IPS DF 6.9 (cell line): ENCODE data around the gene LRP1B.

Source experiments
- DNase-seq: peaks from one replicate; pipeline ENCODE4 v3.0.0-alpha.2; 2013; ENCODE audit warnings: low read depth, low spot score
- H3K27ac ChIP-seq: one replicate; pipeline ENCODE4 v1.5.1; 2013; ENCODE audit warnings: low read length, control low read depth
- H3K27me3 ChIP-seq: 2 replicates; pipeline ENCODE4 v1.6.1; 2013; ENCODE audit warnings: mild to moderate bottlenecking, low read length; ENCODE audit not compliant: control insufficient read depth, insufficient read depth
- H3K36me3 ChIP-seq: 2 replicates; pipeline ENCODE4 v1.6.1; 2013; ENCODE audit warnings: low read length; ENCODE audit not compliant: control insufficient read depth, insufficient read depth
- H3K4me1 ChIP-seq: 2 replicates; pipeline ENCODE4 v1.6.1; 2013; ENCODE audit warnings: low read length; ENCODE audit not compliant: control insufficient read depth, insufficient read depth
- H3K4me3 ChIP-seq: 2 replicates; pipeline ENCODE4 v1.5.1; 2013; ENCODE audit warnings: mild to moderate bottlenecking, low read length
- H3K9me3 ChIP-seq: 2 replicates; pipeline ENCODE4 v1.6.1; 2013; ENCODE audit warnings: low read length, inconsistent platforms; ENCODE audit not compliant: control insufficient read depth, insufficient read depth
- WGBS: extraction: QIAGEN DNeasy Blood & Tissue Kit; methylation state at CpG from one replicate; pipeline ENCODE4 v1.1.7; 2013; ENCODE audit warnings: mixed read lengths, missing lambda C conversion rate; ENCODE audit not compliant: insufficient read length, insufficient coverage; 5-methylcytosine and 5-hydroxymethylcytosine counted together

LRP1B gene

GRCh38 chr2:142025394-142025793 is 105.4 kb downstream of the LRP1B start:
- Histone ChIP-seq H3K27me3 (no peaks in the 10 kb centered on the region), H3K9me3 (no peaks in the 10 kb centered on the region), H3K36me3 (no peaks in the 10 kb centered on the region), H3K27ac (no peak overlapping the region), H3K4me3 (no peak overlapping the region), H3K4me1 (no peaks in the 10 kb centered on the region)
- WGBS = no CpG with 5 or more reads among the region's 1 CpG
- DNase-seq = no peak

GRCh38 chr2:142020368-142020767 is 110.4 kb downstream of the LRP1B start:
- WGBS = no CpG with 5 or more reads among the region's 1 CpG
- Histone ChIP-seq H3K27me3 (no peaks in the 10 kb centered on the region), H3K4me3 (no peak overlapping the region), H3K27ac (no peak overlapping the region), H3K36me3 (no peaks in the 10 kb centered on the region), H3K9me3 (no peaks in the 10 kb centered on the region), H3K4me1 (no peaks in the 10 kb centered on the region)
- no peak for DNase-seq

DNA sequence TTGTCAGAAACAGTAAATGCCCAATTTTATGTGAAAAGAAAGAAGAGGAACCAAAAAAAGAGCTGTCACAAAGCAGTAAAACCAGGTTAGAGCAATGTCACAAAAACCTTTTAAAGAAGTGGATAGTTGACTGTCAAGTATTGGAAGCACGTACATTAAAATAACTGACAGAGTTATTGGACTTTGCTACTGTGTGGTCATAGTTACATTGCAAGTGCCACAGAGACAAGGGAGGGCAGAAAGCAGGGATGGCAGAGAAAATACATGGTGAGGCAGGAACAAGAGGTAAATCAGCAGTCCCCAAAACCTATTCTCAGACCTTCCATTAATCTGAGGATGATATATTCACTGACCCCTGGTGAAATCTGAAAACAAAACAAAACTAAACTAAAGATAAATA is 116.3 kb downstream of the LRP1B start:
- H3K36me3 ChIP-seq = no peaks in the 10 kb centered on the region
- no peaks in the 10 kb centered on the region for H3K4me1 ChIP-seq
- H3K4me3 ChIP-seq = no peak overlapping the region
- H3K27me3 ChIP-seq = no peaks in the 10 kb centered on the region
- no peaks in the 10 kb centered on the region for H3K9me3 ChIP-seq
- no peak overlapping the region for H3K27ac ChIP-seq
- WGBS = no CpG with 5 or more reads among the region's 1 CpG
- no peak for DNase-seq

GRCh38 chr2:142012797-142013196 is 118.0 kb downstream of the LRP1B start:
- H3K36me3 ChIP-seq = no peaks in the 10 kb centered on the region
- no peak overlapping the region for H3K27ac ChIP-seq
- H3K27me3 ChIP-seq = no peaks in the 10 kb centered on the region
- H3K9me3 ChIP-seq = no peaks in the 10 kb centered on the region
- H3K4me3 ChIP-seq = no peak overlapping the region
- DNase-seq = no peak
- no peaks in the 10 kb centered on the region for H3K4me1 ChIP-seq
- no CpG with 5 or more reads among the region's 2 CpGs for WGBS

DNA sequence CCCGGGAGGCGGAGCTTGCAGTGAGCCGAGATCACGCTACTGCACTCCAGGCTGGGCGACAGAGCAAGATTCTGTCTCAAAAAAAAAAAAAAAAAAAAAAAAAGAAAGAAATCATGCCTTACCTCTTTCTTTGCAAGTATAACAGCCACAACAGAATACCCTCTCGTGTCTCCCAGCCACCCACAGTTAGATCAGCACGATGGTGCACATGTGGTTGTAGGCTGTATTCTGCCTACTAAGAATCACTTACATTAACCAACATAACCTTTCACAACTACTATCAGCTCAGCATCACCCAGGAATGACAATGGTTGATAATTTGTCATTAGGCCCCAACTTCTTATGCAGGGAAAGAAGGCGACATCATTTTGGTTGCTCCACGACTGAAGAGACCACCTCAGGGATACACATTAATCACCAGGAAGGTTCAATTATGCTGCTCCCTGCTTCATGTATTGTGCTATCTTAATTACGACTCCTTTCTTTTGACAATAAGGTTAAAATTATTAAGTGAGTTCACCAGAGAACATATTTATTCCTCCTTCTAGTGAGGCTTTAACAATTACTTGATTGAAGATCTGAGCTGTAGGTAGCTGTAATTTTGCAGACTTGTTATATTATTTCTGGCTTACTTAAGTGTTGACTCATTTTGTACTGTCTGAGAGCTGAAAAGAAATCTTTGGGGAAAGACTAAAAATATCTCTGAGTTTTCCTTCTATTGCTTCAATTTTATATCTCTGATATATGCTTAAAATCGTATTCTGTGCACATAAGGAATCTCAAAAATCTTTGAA is 120.1 kb downstream of the LRP1B start:
- Histone ChIP-seq H3K27me3 (no peaks in the 10 kb centered on the region), H3K27ac (no peak overlapping the region), H3K4me3 (no peak overlapping the region), H3K36me3 (no peaks in the 10 kb centered on the region), H3K4me1 (no peaks in the 10 kb centered on the region), H3K9me3 (no peaks in the 10 kb centered on the region)
- no peak for DNase-seq
- WGBS = no CpG with 5 or more reads among the region's 11 CpGs

DNA sequence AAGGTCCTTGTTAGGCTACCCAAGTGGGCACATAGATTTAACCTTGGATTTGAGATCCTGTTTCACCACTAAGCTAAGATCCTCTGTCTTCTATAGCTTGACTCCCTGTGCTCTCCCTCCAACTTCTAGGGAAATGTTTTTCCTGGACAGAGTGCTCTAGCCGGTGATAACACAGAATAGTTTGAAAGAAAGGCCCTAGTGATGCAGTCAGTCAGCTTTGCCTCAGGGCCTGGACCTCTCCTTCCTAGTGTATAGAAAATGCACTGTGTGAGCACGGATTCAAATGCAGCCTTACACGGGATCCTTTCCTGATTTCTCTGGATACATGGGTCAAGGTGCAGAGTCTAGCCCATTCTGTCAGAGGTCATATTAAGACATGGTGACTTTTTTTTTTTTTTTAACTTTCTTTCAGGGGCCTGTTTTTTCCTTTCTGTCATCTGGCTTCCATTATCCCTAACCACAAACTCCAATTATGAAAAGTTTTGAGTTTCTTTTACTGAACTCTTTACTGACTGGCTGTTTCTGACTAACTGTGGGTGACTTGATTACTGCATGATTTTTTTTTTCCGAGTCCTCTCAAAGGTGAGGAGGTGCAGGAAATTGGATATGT is 122.6 kb downstream of the LRP1B start:
- Histone ChIP-seq H3K4me3 (no peak overlapping the region), H3K27ac (no peak overlapping the region), H3K9me3 (no peaks in the 10 kb centered on the region), H3K36me3 (no peaks in the 10 kb centered on the region), H3K4me1 (no peaks in the 10 kb centered on the region), H3K27me3 (no peaks in the 10 kb centered on the region)
- no CpG with 5 or more reads among the region's 4 CpGs for WGBS
- DNase-seq = no peak

DNA sequence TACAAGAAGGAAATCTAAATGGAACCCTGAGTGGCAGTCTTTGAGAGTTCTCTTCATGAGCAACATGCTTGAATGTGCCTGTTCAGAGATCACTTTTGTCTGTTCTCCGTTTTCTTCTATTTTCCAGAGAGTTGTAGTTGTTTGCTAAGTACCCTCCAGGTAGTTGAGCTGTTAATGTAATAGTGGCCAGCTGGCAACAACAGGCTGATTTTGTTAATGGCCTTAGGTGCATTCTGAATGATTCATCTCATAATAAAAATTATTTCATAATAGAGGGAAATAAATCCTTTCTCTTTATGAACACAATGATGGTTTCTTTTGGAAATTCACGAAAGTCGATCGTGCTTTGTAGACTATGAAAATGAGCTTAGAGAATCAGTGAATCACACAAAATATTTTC is 136.8 kb downstream of the LRP1B start:
- no peaks in the 10 kb centered on the region for H3K4me1 ChIP-seq
- no peaks in the 10 kb centered on the region for H3K27me3 ChIP-seq
- no peak overlapping the region for H3K4me3 ChIP-seq
- no peaks in the 10 kb centered on the region for H3K36me3 ChIP-seq
- no peak for DNase-seq
- no peak overlapping the region for H3K27ac ChIP-seq
- no CpG with 5 or more reads among the region's 4 CpGs for WGBS
- no peaks in the 10 kb centered on the region for H3K9me3 ChIP-seq

DNA sequence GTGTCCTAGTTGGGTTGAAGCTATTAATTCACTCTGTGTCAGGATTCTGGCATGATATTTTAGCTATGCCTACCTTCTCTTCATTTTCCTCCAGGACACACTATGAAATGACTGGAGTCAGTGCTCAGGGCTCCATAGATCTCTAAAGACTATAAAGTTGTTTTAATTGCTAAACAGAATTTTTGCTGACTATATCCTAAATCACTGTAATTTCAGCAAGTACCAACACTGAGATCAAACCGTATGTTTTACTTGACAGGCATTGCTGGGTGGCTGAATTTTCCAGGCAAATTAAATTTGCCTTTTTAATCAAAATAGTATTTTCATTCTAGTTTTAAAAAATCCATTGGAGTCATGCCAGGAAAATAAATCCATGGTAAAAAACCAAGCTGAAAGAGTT is 138.1 kb downstream of the LRP1B start:
- Histone ChIP-seq H3K4me3 (no peak overlapping the region), H3K27ac (no peak overlapping the region), H3K27me3 (no peaks in the 10 kb centered on the region), H3K9me3 (no peaks in the 10 kb centered on the region), H3K4me1 (no peaks in the 10 kb centered on the region), H3K36me3 (no peaks in the 10 kb centered on the region)
- no CpG with 5 or more reads among the region's 1 CpG for WGBS
- no peak for DNase-seq

GRCh38 chr2:141968433-141968832 is 162.4 kb downstream of the LRP1B start:
- Histone ChIP-seq H3K27ac (no peak overlapping the region), H3K9me3 (no peaks in the 10 kb centered on the region), H3K27me3 (no peaks in the 10 kb centered on the region), H3K4me1 (no peaks in the 10 kb centered on the region), H3K36me3 (no peaks in the 10 kb centered on the region), H3K4me3 (no peak overlapping the region)
- no peak for DNase-seq
- no CpG with 5 or more reads among the region's 2 CpGs for WGBS

GRCh38 chr2:141967980-141968379 is 162.8 kb downstream of the LRP1B start:
- no peak for DNase-seq
- Histone ChIP-seq H3K4me1 (no peaks in the 10 kb centered on the region), H3K27ac (no peak overlapping the region), H3K36me3 (no peaks in the 10 kb centered on the region), H3K4me3 (no peak overlapping the region), H3K9me3 (no peaks in the 10 kb centered on the region), H3K27me3 (no peaks in the 10 kb centered on the region)
- no CpG with 5 or more reads among the region's 2 CpGs for WGBS

DNA sequence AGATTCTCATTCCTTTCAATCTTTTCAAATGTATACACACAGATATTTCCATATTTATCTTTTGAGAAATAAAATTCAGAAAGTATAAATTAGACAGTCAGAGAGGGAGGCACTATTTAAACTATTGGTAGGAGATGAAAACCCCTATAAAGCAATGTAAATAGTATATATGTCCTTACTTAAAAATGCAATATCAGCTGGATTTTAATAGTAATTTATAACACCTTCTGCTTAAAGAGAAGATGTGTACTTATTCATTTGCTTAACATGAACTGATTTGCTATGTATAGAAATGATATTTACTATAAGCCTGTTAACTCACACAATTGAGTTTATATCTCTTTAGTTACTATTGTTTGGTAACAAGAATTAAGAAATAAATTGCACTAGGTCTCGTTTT is 163.3 kb downstream of the LRP1B start:
- Histone ChIP-seq H3K36me3 (no peaks in the 10 kb centered on the region), H3K27me3 (no peaks in the 10 kb centered on the region), H3K4me1 (no peaks in the 10 kb centered on the region), H3K9me3 (no peaks in the 10 kb centered on the region), H3K4me3 (no peak overlapping the region), H3K27ac (no peak overlapping the region)
- DNase-seq = no peak
- no CpG with 5 or more reads among the region's 1 CpG for WGBS
